Retina (tissue), 1 donor: Measurements from ENCODE around the gene UNC13D.
A peak's percentile ranks its signal among the peaks of the same experiment; 100 is the strongest.

Experiments used
- DNase-seq: peaks from one replicate; pipeline ENCODE4 v3.0.0-alpha.2; 2016

The UNC13D gene

DNA sequence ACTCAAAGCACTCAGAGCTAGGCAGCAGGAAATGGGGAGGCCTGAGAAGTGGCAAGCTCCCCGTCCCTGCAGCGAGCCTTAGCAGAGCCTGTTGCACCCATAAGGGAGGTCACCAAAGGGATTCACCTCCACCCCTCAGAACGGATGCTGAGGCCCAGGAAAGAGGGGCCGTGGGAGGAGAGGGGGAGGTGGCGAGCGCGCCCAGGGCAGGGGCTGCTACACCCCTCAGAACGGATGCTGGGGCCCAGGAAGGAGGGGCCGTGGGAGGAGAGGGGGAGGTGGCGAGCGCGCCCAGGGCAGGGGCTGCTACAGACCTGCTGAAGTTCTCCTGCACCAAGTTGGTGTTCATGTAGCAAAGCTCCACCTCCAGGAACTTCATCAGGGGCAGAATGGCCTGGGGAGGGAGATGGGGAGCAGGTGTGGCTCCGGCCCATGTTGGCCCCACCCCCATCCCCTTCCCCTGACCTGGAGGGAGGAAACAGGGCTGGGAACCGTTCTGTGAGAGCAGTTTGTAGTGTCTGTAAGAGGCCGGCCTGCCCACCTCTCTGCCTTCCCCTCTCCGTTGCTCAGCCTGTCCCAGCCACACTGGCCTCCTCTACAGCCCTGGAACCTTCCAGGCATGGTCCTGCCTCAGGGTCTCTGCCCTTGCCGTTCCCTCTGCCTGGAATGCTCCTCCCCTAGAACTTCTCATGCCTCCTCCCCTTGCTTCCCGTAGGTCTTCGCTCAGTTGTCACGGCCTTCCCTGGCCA, 11.4 kb downstream of the UNC13D start:
- DNase-seq = no peak

DNA sequence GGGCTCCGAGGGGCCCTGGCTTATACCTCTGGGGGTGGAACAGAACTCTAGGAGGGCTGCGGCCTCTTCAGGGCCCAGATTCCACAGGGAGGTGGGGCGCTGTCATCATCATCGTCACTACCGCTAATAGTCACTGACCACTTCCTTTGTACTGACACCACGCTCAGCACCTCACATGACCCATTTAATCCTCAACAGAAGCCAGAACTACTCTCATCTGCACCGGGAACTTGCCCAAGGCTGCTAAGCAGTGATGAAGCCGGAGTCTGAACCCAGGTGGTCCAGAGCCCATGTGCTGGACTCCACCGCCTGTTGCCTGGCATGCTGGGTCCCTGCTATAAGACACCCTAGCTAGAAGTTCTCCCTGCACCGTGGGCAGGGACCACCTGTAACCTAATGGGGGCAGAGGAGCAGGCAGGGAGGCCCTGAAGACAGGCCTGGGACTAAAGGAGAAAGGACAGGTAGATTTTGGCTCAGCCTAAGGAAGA, 12.0 kb downstream of the UNC13D start:
- DNase-seq = peak; percentile 38

DNA sequence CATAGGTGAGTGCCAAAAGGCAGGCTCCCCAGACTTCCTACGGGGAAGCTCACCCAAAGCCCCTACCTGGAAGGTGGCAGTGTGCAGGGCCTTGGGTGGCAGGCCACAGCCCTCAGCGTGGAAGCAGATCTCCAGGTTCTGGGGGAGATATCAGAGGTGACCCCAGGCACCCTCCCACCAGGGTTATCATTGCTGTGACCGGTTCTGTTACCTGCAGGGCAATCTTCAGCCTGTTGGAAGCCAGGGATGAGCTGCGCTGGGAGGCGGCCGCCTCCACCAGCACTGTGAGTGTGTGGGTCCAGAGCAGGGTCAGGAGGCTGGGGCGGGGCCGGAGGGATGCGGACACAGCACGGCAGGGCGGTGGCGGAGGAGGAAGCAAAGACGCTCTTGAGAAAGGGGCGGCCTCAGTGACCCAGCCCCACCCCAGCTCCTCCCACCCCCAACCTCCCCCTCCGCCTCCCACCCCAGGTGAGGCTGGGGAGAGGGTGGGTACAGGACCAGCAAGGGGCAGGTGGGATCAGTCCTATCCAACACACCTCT, 13.1 kb downstream of the UNC13D start:
- no peak for DNase-seq

DNA sequence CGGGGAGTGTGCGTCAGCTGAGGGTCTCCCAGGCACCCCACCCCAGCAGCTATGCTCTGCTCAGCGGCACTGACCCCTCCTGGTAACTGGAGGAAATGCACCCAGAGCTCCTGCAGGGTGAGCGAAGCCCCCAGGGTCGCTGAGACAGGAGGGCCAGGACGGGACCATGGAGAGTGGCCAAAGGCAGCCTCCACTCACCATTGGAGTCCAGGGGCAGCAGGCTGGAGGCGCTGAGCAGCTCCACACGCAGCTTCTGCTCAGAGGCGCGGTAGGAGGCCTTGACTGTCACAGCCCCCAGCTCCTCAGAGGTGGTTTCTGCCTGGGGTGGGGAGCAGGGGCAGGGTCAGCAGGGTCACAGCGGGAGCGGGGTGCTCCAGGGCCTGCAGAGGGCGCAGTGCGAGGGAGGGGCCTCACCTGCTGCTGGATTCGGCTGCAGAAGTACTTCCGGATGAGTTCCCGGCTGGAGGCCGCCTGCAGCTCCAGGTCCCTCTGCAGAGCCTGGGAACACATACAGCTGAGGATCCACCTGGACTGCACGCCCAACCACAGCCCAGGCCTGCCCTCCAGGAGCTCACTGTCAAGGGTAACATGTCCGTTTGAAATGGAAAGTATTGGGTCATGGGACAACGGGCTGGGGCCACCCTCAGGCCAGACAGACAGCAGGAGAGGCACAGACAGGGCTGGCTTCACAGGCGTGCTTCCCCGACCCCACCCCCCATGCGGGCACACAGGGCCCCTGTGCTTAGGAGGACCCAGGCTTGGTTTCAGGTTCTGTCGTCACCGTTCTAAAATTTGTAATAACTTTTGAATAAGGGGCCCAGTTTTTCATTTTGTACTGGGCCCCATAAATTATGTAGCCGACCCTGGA, 13.8 kb downstream of the UNC13D start:
- peak; percentile 56 for DNase-seq

DNA sequence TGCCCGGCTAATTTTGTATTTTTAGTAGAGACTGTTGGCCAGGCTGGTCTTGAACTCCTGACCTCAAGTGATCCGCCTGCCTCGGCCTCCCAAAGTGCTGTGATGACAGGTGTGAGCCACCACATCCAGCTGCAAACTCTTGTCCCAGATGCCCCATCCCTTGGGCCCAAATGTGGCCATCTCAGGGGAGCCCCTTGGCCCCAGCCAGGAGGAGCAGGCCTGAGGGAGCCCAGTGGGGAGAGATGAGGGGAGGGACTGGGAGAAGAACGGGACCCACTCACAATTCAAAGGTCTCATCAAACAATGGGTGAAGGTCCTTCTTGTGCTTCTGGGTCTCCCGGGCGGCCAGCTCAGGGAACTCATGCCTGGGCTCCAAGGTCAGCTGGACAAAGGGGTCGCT, 14.5 kb downstream of the UNC13D start:
- DNase-seq = no peak

DNA sequence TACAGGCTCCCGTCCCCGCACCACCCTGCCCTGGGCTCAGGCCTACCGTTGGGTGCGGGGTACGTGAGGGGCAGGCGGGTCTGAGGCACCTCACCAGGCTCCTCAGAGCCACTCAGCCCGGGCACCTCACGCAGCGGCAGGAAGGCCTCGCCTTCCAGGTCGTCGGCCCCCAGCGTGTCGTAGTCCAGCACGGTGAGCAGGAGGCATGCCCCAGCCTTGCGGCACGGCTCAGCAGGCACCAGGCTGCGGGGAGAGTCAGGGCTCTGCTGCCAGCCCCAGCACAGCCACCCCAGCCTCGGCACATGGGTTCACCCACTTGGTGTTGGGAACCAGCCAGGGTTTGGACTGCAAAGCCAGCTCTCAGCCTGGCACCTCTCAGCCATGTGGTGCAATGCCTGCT, 15.5 kb downstream of the UNC13D start:
- DNase-seq = peak; percentile 34

DNA sequence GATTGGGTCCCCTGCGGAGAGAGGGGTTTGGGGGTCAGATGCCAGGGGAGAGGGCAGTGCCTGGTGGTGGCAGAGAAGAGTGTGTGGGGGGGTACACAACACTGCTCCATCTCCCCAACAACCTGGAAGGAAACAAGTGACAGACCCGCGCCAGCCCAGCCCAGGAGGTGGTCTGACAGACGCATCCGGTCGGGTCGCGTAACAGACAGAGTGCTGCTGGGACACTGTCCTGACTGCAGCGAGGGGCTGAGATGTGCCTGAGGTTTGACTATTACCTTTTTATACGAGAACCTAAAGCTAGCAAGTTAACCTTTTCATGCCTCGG, 16.2 kb downstream of the UNC13D start:
- DNase-seq = no peak

DNA sequence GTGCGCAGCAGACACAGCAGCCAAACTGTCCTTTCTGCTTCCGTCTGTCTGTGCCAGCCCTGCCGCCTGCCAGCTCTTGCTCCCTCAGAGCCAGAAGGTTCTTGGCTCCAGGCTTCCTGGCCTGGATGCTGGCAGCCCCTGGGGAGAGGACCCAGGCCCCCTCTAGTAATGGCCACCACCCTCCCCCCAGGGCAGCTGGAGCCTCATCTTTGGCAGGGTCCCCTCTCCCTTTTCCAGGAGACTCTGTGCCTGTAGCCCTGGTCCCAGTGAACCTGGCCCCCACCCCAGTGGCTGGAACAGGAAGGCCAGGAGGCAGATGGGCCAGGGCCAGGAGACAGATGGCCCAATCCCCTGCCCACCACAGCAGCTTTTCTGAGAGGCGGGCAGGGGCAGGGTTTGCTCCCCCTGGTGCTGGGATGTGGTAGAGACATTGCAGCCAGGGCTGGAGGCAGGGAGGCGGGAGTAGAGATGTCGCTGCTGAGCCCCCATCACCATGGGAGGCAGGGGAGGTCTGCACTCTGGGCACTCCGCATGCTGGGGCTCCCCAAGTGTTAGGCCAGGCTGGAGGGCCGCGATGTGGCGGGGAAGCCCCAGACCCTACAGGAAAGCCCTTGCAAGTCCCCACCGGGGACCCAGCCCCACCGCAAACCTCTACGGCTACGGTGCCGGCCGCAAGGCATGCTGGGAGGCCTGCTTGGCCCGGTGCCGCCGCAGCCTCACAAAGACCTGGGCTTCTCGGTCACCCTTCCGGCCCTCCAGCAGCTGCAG, 16.7 kb downstream of the UNC13D start:
- DNase-seq = peak; percentile 96

DNA sequence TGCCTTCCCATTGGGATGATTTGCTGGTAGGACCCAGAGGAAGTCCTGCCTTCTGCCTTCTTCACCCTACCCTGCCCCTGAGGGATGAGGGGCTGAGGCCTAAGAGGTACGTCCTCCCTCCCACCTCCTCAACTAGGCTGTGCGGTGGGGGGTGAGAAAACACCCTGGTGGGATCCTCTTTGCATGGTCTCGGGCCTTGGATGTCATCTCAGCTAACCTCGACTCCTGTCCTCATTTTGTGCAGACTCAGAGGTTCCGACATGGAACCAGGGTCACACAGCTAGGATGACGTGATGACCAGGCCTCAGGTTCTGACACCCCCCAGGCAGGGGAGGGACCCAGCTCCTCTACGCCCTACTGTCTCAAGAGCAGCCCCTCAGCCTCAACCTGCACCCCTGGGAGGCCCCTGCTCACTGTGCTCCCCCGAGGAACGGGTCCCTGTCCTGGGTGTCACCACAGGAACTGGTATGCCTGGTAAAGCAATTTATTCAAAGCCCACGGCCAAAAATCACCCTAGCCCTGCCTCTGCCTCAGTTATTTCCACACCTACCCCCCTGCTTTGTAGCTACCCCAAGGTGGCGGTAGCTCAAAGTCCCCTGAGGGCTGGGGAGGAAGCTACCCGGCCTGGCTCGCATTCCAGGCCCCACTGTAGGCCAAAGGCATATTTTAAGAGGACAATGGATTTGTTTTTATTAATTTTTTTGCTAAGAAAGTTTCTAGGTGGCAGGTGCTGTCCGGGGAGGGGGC, 17.5 kb downstream of the UNC13D start:
- DNase-seq = no peak

DNA sequence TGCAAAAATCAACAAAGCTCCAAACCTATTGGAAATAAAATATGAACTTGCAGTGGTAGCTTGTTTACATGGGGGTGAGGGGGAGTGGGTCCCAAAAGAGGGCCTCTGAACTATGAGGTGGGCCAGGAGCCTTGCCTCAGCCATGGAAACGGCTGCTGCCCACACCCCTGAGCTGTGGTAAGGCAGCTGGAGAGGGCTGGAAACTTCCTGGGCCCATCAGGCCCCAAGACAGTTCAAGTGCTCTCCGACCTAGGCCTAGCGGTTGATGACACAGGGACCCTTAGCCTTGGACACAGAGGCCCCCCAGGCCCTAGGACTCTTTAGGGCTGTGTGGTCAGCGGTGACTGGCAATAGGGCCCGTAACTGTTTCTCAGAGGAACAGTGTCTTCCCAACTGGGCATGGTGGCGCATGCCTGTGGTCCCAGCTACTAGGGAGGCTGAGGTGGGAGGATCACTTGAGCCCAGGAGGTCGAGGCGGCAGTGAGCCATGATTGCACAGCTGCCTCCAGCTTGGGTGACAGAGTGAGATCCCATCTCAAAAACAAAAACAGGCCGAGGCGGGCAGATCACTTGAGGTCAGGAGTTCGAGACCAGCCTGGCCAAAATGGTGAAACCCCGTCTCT, 18.3 kb downstream of the UNC13D start:
- no peak for DNase-seq

DNA sequence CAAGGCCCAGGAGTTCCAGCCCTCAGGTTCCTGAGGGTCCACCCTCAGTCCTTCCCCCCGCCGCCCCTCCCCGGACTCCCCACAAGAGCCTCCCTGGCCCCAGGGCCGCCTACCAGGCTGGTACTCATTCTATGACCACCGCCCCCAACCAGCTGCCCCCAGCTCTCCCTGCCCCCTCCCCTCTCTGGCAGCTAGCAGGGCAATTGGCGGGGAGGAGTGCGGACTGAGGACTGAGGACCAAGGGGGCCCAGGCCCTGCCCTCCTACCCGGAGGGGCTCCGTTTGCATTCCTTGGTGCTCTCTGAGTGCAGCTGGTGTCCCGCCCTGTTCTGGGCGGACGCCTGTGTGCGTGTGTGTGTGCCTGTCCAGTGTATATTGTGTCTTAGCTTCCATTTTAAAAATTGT, 19.1 kb downstream of the UNC13D start:
- DNase-seq = no peak

DNA sequence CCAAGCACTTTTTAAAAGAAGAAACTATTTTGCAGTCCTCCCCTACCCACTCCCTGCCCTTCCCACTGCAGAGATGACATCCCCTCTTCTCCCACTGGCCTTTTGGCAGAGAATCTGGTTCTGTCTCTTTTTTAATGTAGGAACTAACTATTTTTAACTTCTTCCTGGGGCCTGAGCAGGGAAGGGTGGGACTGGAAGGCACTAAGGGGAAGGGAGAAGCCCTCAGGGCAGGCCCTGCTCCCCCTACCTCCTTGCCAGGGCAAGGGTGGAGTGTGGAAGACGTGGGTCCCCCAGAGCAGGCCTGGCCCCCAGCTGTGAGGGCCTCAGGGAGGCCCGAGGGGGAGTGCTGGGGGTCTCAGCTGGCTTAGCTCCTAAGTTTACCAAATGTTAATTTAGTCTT, 19.5 kb downstream of the UNC13D start:
- no peak for DNase-seq

DNA sequence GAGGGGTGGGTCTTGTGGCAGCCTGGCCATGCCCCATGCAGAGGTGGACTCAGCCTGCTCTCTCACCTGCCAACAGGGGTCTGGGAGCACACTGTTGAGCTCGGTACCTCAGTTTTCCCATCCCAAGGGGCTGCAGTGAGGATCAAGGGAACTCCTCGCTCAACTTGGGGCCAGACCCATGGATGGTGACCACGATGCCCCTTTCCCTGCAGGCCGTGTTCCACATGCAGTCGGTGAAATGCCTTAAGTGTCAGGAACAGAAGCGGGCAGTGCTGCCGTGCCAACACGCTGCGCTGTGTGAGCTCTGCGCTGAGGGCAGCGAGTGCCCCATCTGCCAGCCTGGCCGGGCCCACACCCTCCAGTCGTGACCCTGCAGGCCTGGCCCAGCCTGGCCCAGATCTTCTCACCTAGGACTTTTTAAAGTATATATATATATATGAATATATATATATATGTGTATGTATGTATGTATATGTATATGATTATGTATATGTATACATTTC, 20.1 kb downstream of the UNC13D start:
- DNase-seq = no peak

DNA sequence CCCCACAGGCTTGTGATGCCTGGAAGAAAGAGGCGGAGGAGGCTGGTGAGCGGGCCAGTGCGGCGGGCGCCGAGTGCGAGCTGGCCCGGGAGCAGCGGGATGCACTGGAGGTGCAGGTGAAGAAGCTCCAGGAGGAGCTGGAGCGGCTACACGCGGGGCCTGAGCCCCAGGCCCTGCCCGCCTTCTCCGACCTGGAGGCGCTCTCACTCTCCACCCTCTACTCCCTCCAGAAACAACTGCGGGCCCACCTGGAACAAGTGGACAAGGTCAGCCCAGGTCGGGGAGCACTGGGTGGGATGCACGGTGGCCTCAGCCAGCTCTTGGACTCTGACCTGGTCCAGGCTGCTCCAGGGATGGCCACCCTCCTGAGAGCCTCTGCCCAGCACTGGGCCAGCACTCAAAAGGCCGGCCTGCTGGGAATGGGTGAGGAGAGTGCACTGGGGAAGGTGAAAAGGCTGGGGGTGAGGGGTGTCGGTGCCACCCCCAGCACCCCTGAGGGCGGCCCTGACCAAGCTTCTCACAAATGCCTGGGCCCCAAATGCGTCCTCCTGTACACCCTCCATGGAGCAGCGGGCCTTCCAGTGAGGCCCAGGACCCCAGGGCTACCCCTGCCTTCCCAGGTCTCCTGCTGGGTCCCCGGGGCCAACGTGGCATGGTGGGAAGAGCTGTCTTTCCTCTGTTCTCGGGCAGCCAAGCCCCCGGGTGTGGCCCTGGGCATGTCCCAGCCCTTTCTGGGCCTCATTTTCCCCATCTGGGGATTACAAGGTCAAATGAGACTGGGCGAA, 20.8 kb downstream of the UNC13D start:
- DNase-seq = no peak

DNA sequence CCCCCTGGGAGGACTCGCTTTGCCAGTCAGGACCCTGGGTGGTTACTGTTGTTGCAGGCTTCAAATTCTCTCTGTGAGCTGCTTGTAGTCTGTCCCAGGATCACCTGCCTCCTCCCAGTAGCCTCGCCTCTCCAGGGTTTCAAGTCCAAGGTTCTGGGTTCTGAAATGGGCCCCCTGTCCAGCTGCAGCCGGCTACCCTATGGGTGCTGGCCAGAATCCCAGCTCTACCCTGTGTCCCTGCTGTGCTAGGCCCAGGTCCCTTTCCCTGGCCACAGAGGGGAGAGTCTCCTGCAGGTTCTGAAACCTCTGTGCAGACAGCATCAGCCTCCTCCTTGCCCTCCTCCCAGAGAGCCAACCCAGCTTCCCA, 21.4 kb downstream of the UNC13D start:
- no peak for DNase-seq

DNA sequence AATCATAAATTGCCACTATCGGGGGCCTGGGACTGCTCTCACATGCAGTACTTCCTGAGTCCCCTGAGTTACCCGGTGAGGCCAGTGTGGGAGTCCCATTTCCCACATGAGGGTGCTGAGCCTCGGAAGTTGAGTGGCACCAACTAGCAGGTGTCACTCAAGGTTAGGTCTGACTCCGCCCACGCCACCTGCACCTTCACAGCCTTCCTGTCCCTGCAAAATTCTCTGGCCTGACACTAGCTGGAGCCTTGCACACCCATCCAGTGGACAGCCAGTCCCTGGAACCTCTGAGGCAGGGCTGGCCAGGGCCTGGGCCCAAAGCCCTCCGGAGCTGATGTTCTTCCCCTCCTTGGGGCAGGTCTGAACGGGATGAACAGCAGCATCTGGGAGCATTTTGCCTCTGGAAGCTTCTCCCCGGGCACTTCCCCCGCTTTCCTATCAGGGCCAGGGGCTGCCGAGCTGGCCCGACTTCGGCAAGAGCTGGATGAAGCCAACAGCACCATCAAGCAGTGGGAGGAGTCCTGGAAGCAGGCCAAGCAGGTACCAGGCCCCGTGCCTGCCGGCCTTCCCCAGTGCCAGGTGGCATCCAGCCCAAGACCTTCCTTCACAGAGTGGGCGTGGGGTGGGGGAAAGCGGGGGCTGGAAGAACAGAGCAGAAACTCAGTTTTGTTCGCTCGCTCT, 21.9 kb downstream of the UNC13D start:
- DNase-seq = no peak

DNA sequence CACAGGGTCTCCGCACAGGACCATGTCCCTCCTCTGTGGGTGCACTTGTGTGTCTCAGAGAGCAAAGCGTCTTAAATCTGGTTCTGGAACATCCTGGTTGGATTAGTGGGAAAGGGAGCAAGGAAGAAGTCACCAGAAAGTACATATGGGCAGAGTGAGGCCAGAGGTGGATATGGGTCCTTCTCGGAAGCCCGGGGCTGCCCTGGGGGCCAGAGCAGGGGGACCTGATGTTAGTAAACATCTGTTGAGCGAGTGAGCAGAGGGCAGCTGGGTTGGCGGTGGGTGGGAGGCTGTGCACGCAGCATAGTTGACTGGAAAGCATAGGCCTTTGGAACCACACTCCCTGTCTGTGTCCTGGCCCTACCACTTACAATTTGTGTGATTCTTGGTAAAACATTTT, 22.7 kb downstream of the UNC13D start:
- no peak for DNase-seq

DNA sequence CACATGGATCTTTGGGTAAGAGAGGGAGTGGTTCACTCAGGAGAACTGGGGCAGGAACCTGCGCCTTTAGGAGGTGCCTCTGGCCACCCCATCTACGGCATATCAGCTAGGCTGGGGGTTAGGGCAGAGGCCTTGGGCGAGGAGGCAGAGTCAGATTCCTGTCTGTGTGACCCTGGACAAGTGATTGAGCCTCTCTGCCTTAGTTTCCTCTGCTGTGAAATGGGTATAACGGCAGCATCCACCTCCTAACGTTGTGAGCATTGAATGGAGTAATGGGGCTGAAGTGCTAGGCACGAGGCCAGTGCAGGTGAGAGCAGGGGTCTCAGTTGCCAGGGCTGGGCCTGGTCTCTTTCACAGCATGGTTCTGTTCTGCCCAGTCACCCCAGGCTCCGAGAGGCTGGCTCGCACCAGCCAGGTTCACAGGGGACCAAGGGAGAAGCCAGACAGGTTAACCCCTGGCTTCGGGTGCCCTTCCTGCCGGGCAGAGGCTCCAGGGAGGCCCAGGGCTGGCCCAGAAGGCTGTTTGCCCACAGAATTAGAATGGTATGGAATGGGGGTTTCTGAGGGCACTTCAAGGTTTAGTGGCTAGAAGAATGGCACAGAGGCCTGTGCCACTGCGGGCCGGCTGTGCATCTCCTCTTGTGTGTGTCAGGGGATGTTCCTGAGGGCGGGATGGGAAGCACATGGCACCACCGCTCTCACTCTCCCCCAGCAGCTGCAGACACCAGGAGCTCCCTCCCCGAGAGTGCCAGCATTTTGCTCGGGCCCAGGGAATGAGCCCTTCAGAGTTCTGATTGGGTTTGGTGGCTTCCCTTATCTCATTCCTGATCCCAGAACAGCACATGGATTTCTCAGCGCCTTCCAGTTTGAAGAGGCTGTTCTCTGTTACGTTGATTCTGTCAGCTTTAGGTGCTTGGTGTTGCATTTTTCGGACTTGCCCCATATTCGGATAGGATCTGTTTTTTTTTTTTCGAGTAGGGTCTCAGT, 23.8 kb downstream of the UNC13D start:
- no peak for DNase-seq

DNA sequence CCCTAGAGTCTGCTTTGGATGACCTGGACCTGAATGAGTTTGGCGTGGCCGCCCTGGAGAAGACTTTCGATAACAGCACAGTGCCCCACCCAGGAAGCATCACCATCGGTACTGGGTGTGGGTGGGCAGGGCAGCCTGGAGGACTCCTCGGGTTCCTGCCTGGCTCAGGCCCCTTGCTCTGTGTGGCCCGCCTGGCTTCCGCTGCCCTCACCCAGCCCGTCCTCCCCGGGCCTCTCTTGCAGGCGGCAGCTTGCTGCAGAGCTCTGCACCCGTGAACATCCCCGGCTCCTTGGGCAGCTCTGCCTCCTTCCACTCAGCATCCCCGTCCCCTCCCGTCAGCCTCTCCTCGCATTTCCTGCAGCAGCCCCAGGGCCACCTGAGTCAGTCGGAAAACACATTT, 24.5 kb downstream of the UNC13D start:
- DNase-seq = no peak
